ENCODE data around the gene KIF6. TPM values are rescaled to one million over a fixed set of nuclear protein-coding genes. Genes with fewer than 3 reads are reported as not detected.
"Not testable (repeated sequence)": the region's sequence is repeated elsewhere in the genome, so short reads cannot be mapped to it uniquely, and the experiment has no call there.

The KIF6 gene
- total RNA-seq, 1 donor from 2014 or later, result not detected

GRCh38 chr6:39479819-39480218 lies 245.4 kb downstream of the KIF6 start:
- DNase-seq (ENCODE audit: low spot score); intact Hi-C loops (cut with DNase I): not testable (repeated sequence)

DNA sequence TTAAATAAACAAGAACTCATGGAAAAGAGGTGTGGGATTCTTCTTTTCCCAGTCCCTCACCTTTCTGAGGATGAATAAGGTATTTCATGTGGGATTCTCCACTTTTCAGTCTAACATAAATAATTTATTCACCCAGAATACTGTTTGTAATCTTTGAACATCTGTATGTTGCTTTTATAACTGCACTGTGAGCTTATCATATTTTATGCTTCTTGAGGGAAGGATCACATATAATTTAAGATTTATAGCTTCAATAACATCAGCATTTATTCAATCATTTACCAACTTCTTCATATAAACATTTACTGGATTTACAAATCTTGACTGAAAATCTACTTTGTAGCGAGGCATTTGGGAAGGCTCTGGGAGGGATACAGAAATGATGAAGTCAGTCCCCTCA lies 248.5 kb downstream of the KIF6 start:
- no peak for DNase-seq (ENCODE audit: low spot score)
- intact Hi-C loops (cut with DNase I), result no loop called here

DNA sequence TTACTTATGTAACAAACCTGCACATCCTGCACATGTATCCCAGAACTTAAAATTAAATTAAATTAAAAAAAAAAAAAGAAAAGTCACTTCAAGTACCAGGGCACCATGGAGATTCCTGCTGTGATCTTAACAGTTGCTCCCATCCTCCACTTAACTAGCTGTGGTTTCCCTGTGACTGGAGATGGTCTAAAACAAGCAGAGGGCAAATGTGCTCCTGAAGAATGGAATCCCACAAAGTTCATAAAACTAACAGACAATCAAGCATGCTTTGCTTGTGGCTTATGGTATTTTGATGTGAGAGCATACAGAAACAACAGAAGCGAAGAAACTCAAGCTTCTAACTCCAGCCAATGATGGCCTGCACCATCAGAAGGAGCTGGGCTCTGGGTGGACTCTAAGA lies 249.1 kb downstream of the KIF6 start:
- intact Hi-C loops (cut with DNase I), result no loop called here
- DNase-seq (ENCODE audit: low spot score), result no peak

- no peak for DNase-seq (ENCODE audit: low spot score)
- intact Hi-C loops (cut with DNase I), result no loop called here
Observed at GRCh38 chr6:39471954-39472659, 253.1 kb downstream of the KIF6 start.

GRCh38 chr6:39470506-39470905 lies 254.7 kb downstream of the KIF6 start:
- intact Hi-C loops (cut with DNase I), result no loop called here
- no peak for DNase-seq (ENCODE audit: low spot score)

DNA sequence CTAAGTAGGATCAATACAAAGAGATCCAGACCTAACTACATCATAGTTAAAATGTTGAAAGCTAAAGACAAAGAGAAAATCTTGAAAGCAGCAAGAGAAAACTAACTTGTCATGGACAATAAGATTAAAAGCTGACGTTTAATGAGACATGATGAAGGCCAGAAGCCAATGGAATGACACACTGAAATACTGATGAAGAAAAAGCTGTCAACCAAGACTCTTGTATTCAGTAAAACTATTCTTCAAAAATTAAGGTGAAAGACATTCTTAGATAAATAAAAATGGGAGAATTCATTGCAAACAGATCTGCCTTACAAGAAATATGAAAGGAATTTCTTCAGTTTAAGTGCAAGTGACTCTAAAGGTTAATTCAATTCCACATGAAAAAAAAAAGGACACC lies 256.8 kb downstream of the KIF6 start:
- DNase-seq (ENCODE audit: low spot score), result no peak
- intact Hi-C loops (cut with DNase I), result no loop called here

GRCh38 chr6:39466631-39467030 lies 258.6 kb downstream of the KIF6 start:
- intact Hi-C loops (cut with DNase I), result no loop called here
- DNase-seq (ENCODE audit: low spot score), result no peak

DNA sequence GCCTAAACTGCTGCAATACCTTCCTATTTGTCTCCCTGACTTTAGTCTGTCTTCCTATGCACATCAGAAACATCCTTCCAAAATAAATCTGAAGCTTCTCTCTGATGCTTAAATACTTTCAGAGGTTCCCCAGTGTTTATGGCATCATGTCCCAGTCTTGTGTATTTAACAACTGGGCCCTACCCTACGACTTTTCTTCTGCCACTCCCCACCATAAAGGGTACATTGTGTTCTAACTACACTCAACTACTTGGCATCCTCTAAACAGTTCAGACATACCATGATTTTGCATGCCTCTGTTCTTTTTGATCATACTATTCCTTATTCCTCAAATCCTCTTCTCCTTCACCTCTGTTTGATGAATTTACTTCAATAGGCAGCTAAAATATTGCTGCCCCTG lies 259.7 kb downstream of the KIF6 start:
- intact Hi-C loops (cut with DNase I), result no loop called here
- no peak for DNase-seq (ENCODE audit: low spot score)

DNA sequence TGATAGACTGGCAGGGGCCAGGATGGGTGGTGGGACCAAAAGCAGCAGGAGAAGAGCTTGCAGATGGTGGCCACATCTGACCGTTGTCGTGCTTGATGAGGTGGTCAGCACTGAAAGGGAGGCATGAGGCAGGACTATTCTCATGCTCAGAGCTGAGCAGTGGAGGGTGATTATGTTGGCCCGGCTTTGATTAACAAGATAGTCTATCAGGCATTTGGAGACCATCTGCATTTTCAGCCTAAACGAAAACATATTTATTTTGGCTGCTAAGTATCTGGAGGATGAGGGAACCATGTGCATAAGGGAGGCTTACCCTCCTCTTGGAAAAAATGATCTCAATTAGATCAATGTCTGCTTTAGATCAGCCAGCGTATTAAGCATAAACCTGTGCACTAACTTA lies 261.1 kb downstream of the KIF6 start:
- intact Hi-C loops (cut with DNase I), result no loop called here
- DNase-seq (ENCODE audit: low spot score), result no peak

- DNase-seq (ENCODE audit: low spot score), result no peak
Observed at GRCh38 chr6:39453956-39454524, 271.2 kb downstream of the KIF6 start.

DNA sequence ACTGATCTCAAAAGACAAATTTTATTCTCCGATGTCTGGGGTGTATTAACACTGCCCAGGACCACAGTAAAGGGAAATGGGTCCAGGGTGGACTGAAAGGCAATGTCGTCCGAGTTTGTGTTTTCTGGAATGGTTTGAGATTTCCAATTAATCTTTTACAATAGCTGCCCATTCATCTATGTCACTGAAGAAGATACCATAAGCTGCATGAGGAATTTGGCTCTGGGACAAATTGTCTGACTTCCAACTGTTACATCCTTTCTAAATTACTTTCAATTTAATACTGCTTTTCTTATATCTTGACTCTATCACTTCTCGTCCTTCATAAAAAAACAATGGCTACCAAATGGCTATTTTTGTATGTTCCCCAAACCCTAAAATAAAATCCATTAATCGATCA lies 272.0 kb downstream of the KIF6 start:
- no peak for DNase-seq (ENCODE audit: low spot score)
- intact Hi-C loops (cut with DNase I), result no loop called here

More at GRCh38 chr6:39453956-39454524, 271.2 kb downstream of the KIF6 start:
- intact Hi-C loops (cut with DNase I), result no loop called here

DNA sequence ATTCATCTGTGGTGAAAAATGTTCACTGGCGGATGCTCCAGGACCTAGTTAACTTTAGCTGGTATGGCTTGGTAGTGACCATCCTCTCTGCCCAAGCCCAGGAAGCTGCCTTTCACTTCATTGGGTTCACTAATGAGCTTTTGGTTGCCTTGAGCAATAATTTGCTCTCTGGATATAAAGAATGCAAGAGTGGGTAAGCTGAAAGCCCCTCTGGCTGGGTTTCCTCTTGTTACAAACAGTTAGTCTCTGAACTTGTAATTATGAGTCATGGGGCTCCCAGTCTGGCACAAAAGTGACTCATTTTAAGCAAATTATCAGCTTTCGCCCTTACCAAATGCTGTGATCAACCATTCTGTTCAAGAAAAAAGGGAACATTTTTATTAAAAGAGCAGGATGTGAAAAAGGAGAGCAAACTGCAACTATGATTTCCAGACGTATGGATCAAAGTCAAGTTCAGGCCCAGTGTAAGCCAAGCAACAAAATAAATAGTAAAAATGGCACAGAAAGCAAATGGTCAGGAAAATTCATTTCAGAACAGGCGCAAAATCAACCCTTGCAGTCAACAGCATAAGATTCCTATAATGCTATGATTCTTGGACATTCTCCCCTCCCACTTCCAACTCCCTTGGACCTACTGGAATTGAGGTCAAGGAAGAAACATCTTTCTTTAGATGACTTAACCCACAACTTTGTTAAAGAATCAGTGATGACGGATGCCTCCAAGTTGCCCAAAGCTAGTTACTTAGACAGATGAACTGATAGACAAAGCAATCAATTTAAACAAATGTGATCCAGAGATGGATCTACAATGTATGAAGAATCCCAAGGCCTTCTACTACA lies 272.7 kb downstream of the KIF6 start:
- DNase-seq (ENCODE audit: low spot score), result no peak
- intact Hi-C loops (cut with DNase I), result no loop called here

DNA sequence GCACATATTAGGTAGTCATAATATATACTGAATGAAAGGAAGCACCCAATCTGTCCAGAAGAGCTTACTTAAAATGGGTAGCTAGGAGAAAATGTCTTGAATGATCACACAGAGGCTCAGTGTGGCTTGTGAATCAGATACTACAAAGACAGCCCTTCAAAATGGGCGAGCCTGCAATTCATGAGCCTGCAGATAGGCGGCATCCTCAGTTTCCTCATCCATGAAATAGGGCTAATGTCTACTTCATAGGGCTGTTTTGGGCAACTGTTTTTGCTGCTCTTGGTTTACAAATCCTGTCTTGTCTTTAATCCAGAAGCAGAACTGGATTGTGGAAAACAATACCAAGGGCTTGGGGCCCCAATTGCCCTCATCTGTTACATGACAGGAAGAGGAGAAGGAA lies 273.4 kb downstream of the KIF6 start:
- intact Hi-C loops (cut with DNase I), result no loop called here
- DNase-seq (ENCODE audit: low spot score), result no peak

DNA sequence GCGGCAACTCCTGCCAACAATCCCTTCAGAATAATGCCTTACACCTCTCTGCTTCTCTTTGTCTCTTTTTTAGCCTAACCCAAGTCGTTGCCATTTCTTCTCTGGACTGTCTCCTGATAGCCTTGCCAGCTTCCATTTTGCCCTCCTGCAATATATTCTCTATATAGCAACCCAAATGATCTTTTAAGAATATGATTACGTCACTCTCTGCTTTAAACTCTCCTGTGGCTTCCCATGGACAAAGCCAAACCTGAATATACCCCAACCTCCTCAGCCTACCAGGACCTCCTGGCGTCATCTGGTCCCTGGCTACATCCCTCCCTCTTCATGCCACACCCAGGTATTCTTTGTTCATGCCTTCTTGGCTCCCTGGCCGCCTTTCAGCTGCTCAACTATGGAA lies 276.2 kb downstream of the KIF6 start:
- DNase-seq (ENCODE audit: low spot score), result no peak
- intact Hi-C loops (cut with DNase I), result no loop called here

DNA sequence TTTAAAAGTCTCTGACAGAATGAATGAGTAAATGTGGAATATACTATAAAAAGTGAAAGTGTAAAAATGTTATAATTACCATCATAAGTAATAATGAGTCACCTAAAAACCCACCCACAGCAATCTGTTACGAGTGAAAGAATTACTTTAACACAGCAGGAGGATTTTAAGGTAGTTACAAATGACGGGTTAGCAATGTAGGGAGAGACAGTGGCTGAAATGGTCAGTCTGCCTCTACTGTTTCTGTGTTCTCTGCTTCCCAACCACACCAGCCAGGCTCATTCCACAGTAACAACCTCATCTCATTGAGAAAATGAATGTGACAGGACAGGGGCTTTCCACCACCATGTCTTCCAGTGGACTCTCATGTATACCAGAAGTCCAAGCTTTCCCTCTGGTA lies 278.3 kb downstream of the KIF6 start:
- no peak for DNase-seq (ENCODE audit: low spot score)
- intact Hi-C loops (cut with DNase I), result no loop called here

DNA sequence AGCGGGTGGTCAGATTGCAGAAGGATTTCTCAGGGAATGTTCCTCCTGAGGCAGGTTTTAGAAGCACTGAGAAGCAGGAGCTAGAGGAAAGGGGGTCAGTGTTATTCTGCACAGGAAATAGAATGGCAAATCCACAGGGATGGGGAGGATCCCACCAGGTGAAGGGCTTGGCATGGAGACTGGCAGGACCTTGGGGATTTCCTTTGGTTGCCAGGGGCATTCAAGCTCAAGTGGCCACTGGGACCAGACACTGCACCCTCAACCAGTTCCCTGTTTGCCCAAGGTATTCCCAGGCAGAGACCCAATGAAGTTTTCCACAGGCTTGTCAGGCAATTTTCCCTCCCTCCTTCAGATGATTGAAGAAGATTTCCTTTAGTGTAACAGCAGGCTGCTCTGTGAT lies 279.5 kb downstream of the KIF6 start:
- no peak for DNase-seq (ENCODE audit: low spot score)
- intact Hi-C loops (cut with DNase I), result no loop called here

GRCh38 chr6:39444479-39445019 lies 280.7 kb downstream of the KIF6 start:
- DNase-seq (ENCODE audit: low spot score), result no peak
- intact Hi-C loops (cut with DNase I), result no loop called here

GRCh38 chr6:39441986-39442385 lies 283.2 kb downstream of the KIF6 start:
- DNase-seq (ENCODE audit: low spot score), result no peak
- intact Hi-C loops (cut with DNase I), result no loop called here

- no peak for DNase-seq (ENCODE audit: low spot score)
- intact Hi-C loops (cut with DNase I), result no loop called here
Observed at GRCh38 chr6:39441301-39441700, 283.9 kb downstream of the KIF6 start.

GRCh38 chr6:39440039-39440426 lies 285.2 kb downstream of the KIF6 start:
- intact Hi-C loops (cut with DNase I), result no loop called here
- no peak for DNase-seq (ENCODE audit: low spot score)
